NT2/D1 (cell line): ENCODE measurements around the gene ANKZF1.
A peak's percentile ranks its signal among the peaks of the same experiment; 100 is the strongest.

Source experiments
- DNase-seq: peaks from one replicate; pipeline ENCODE4 v3.0.0-alpha.2; 2011; ENCODE audit warnings: low read depth, low spot score
- H3K27me3 ChIP-seq: 2 replicates; pipeline ENCODE4 v1.6.0; 2011; ENCODE audit warnings: mild to moderate bottlenecking; ENCODE audit not compliant: insufficient read length, insufficient read depth
- H3K36me3 ChIP-seq: 2 replicates; pipeline ENCODE4 v1.6.1; 2011; ENCODE audit warnings: mild to moderate bottlenecking, low read length, mixed read lengths; ENCODE audit not compliant: insufficient read depth, insufficient read length
- H3K4me1 ChIP-seq: 2 replicates; pipeline ENCODE4 v1.5.1; 2011; ENCODE audit not compliant: insufficient read depth, insufficient read length
- H3K4me3 ChIP-seq: 2 replicates; pipeline ENCODE4 v1.5.1; 2011; ENCODE audit warnings: low read depth; ENCODE audit not compliant: insufficient read length
- H3K9ac ChIP-seq: 2 replicates; pipeline ENCODE4 v1.6.0; 2011; ENCODE audit warnings: low read depth; ENCODE audit not compliant: insufficient read length
- H3K9me3 ChIP-seq: 2 replicates; pipeline ENCODE4 v1.5.1; 2011; ENCODE audit warnings: mild to moderate bottlenecking, low read length; ENCODE audit not compliant: insufficient read depth
- SUZ12 ChIP-seq: IDR thresholded peaks from 2 replicates; pipeline ENCODE4 v1.6.1; 2011; ENCODE audit not compliant: insufficient read length, insufficient read depth; ENCODE audit errors: extremely low read depth
- YY1 ChIP-seq: IDR thresholded peaks from 2 replicates; pipeline ENCODE4 v1.6.1; 2011; ENCODE audit not compliant: insufficient read length, insufficient read depth
- ZNF274 ChIP-seq: IDR thresholded peaks from 2 replicates; pipeline ENCODE4 v1.6.1; 2011; ENCODE audit warnings: mild to moderate bottlenecking, low read depth, low read length

ANKZF1 gene

GRCh38 chr2:219220652-219221402 lies 8.8 kb upstream of the ANKZF1 start:
- H3K9me3 ChIP-seq: no peaks in the 10 kb centered on the region
- H3K4me3 ChIP-seq: no peak overlapping the region
- no peak for DNase-seq
- peaks cover 78% of the 10 kb centered on the region for H3K36me3 ChIP-seq
- peaks cover 10% of the 10 kb centered on the region for H3K4me1 ChIP-seq
- no peak for TF ChIP-seq ZNF274
- no peak for TF ChIP-seq SUZ12
- no peak for TF ChIP-seq YY1
- H3K27me3 ChIP-seq: no peaks in the 10 kb centered on the region
- no peak overlapping the region for H3K9ac ChIP-seq

GRCh38 chr2:219221957-219222518 lies 7.6 kb upstream of the ANKZF1 start:
- no peak overlapping the region for H3K4me3 ChIP-seq
- peaks cover 78% of the 10 kb centered on the region for H3K36me3 ChIP-seq
- peaks cover 2% of the 10 kb centered on the region for H3K4me1 ChIP-seq
- no peak overlapping the region for H3K9ac ChIP-seq
- DNase-seq: no peak
- TF ChIP-seq YY1 (no peak), ZNF274 (no peak), SUZ12 (no peak)
- no peaks in the 10 kb centered on the region for H3K9me3 ChIP-seq
- no peaks in the 10 kb centered on the region for H3K27me3 ChIP-seq

GRCh38 chr2:219223831-219224610 lies 5.6 kb upstream of the ANKZF1 start:
- H3K9ac ChIP-seq: no peak overlapping the region
- DNase-seq: no peak
- TF ChIP-seq SUZ12 (no peak), ZNF274 (no peak), YY1 (no peak)
- peaks cover 9% of the 10 kb centered on the region for H3K4me1 ChIP-seq
- H3K9me3 ChIP-seq: no peaks in the 10 kb centered on the region
- no peak overlapping the region for H3K4me3 ChIP-seq
- peaks cover 82% of the 10 kb centered on the region for H3K36me3 ChIP-seq
- no peaks in the 10 kb centered on the region for H3K27me3 ChIP-seq

- no peak overlapping the region for H3K9ac ChIP-seq
Measured at GRCh38 chr2:219225350-219225749, 4.3 kb upstream of the ANKZF1 start.

GRCh38 chr2:219228041-219228910 lies 1.3 kb upstream of the ANKZF1 start:
- peak overlapping the region; percentile 97 for H3K9ac ChIP-seq
- H3K4me3 ChIP-seq: peak overlapping the region; percentile 81
- no peak for DNase-seq

More at GRCh38 chr2:219225350-219225749, 4.3 kb upstream of the ANKZF1 start:
- no peaks in the 10 kb centered on the region for H3K9me3 ChIP-seq
- peaks cover 7% of the 10 kb centered on the region for H3K4me1 ChIP-seq
- no peak for TF ChIP-seq ZNF274
- TF ChIP-seq YY1: no peak
- no peak for TF ChIP-seq SUZ12
- no peak overlapping the region for H3K4me3 ChIP-seq
- H3K27me3 ChIP-seq: no peaks in the 10 kb centered on the region
- H3K36me3 ChIP-seq: peaks cover 70% of the 10 kb centered on the region
- no peak for DNase-seq

GRCh38 chr2:219228911-219229304 lies 698 bp upstream of the ANKZF1 start:
- no peaks in the 10 kb centered on the region for H3K27me3 ChIP-seq
- peaks cover 62% of the 10 kb centered on the region for H3K36me3 ChIP-seq
- peak overlapping the region; percentile 97 for H3K9ac ChIP-seq
- peak overlapping the region; percentile 81 for H3K4me3 ChIP-seq
- no peaks in the 10 kb centered on the region for H3K9me3 ChIP-seq
- no peak for TF ChIP-seq SUZ12
- no peak for TF ChIP-seq YY1
- TF ChIP-seq ZNF274: no peak
- H3K4me1 ChIP-seq: peaks cover 7% of the 10 kb centered on the region
- DNase-seq: no peak

More at GRCh38 chr2:219228041-219228910, 1.3 kb upstream of the ANKZF1 start:
- Histone ChIP-seq H3K4me1 (peaks cover 7% of the 10 kb centered on the region), H3K27me3 (no peaks in the 10 kb centered on the region), H3K36me3 (peaks cover 62% of the 10 kb centered on the region), H3K9me3 (no peaks in the 10 kb centered on the region)
- TF ChIP-seq YY1 (no peak), SUZ12 (no peak), ZNF274 (no peak)
